DOHH2 (cell line): ENCODE measurements around the gene ANKRD60.

Source experiments
- EZH2phosphoT487 ChIP-seq: fragments of 200-600 bp; sonication (generic); IDR thresholded peaks from 2 replicates; pipeline ENCODE4 v1.6.1; 2017; ENCODE audit warnings: borderline replicate concordance, mild to moderate bottlenecking, antibody characterized with exemption, low read length, moderate library complexity, mixed read lengths
- TF ChIP-seq, protein P1 (sequence below): fragments of 200-600 bp; sonication (generic); IDR thresholded peaks from one replicate; pipeline ENCODE4 v1.5.1; 2014; ENCODE audit warnings: antibody characterized with exemption, mild to moderate bottlenecking, low read depth, low read length; ENCODE audit not compliant: poor library complexity, severe bottlenecking

DNA sequence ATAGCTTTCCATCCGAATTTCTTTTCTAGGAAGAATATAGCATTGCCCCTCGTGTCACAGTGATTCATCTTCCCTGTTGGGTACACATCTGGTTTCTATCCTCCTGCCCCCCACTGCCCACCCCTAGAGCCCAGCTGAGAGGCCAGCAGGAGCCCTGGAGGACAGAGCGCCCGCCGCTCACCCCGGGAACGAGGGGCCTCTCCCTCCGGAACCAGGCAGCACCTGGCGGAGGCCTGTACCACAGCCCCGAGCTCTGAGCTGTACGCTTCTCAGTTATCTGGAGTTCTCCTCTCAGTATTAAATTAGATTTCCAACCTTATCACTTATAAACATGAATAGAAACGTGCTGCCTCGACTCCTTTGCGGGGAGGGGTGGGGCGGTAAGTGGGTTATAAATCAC, 6.0 kb downstream of the ANKRD60 start:
- TF ChIP-seq, protein P1, sequence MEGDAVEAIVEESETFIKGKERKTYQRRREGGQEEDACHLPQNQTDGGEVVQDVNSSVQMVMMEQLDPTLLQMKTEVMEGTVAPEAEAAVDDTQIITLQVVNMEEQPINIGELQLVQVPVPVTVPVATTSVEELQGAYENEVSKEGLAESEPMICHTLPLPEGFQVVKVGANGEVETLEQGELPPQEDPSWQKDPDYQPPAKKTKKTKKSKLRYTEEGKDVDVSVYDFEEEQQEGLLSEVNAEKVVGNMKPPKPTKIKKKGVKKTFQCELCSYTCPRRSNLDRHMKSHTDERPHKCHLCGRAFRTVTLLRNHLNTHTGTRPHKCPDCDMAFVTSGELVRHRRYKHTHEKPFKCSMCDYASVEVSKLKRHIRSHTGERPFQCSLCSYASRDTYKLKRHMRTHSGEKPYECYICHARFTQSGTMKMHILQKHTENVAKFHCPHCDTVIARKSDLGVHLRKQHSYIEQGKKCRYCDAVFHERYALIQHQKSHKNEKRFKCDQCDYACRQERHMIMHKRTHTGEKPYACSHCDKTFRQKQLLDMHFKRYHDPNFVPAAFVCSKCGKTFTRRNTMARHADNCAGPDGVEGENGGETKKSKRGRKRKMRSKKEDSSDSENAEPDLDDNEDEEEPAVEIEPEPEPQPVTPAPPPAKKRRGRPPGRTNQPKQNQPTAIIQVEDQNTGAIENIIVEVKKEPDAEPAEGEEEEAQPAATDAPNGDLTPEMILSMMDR: no peak
- no peak for TF ChIP-seq EZH2phosphoT487
